SK-N-SH treated with all-trans-retinoic acid at 6 μM for 48 hours (cell line): Measurements from ENCODE around the gene LHFPL2.

Source experiments
- PATZ1 ChIP-seq: fragments of 250-450 bp; sonication (Bioruptor Pico); IDR thresholded peaks from 2 replicates; pipeline ENCODE4 v1.8.0; 2020; ENCODE audit warnings: mild to moderate bottlenecking, moderate library complexity, borderline replicate concordance
- SNAI2 ChIP-seq: fragments of 250-450 bp; sonication (Bioruptor Pico); IDR thresholded peaks from 2 replicates; pipeline ENCODE4 v1.5.0; 2020; ENCODE audit warnings: mild to moderate bottlenecking, moderate library complexity

DNA sequence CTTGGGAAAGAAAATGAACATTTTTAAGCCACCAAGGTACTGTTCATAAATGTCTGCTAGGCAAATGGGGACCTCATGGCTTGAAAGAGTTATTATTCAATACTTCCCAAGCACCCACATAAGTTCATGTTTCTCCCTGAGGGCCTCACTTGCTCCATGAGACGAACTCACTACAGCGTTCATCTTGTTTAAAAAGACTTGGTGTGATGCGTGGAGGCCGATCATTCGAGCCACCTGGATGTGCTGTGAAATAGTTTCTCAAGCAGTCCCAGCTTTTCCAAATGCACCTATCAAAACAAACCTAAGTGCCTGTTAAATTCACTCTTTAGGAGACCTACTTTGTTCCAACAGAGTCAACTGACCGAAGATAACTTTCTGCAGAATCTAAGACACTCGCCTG lies 103.2 kb downstream of the LHFPL2 start:
- TF ChIP-seq PATZ1 (CRISPR knock-in tag) (no peak), SNAI2 (CRISPR knock-in tag) (no peak)
